NT2/D1 (cell line): Measurements from ENCODE around the gene RCN2.

Experiments
- SUZ12 ChIP-seq: IDR thresholded peaks from 2 replicates; pipeline ENCODE4 v1.6.1; 2011; ENCODE audit not compliant: insufficient read length, insufficient read depth; ENCODE audit errors: extremely low read depth
- YY1 ChIP-seq: IDR thresholded peaks from 2 replicates; pipeline ENCODE4 v1.6.1; 2011; ENCODE audit not compliant: insufficient read length, insufficient read depth
- ZNF274 ChIP-seq: IDR thresholded peaks from 2 replicates; pipeline ENCODE4 v1.6.1; 2011; ENCODE audit warnings: mild to moderate bottlenecking, low read depth, low read length

DNA sequence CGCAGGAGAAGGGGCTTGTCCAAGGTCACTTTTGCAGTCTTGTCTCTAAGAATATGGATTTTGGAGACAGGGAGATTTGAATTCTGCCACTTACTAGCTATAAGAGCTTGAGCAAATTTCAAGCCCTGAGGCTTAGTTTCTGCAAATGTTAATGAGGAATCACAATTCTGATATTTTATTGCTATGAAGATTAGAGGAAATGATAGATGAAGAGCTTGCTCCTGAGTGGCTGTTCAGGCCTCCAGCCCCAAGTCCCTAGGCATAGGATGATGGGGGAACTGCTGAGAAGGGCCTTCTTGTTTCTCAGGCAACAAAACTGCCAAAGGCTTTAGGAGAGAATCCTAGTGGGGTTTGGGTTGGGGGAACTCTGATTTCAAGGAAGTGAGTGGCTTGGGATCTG, 44.6 kb downstream of the RCN2 start:
- TF ChIP-seq YY1 (no peak), ZNF274 (no peak), SUZ12 (no peak)
